Neural progenitor cell (in vitro differentiated cells): ENCODE results near the gene SLC7A6.

Experiments
- CTCF ChIP-seq: fragments of 200-600 bp; sonication (generic); IDR thresholded peaks from 2 replicates; pipeline ENCODE4 v1.5.1; 2017; ENCODE audit warnings: antibody characterized with exemption, mild to moderate bottlenecking
- EZH2 ChIP-seq: fragments of 200-600 bp; sonication (generic); IDR thresholded peaks from 2 replicates; pipeline ENCODE4 v1.6.1; 2017; ENCODE audit warnings: antibody characterized with exemption, mild to moderate bottlenecking, moderate library complexity

GRCh38 chr16:68345351-68345810, 81.1 kb downstream of the SLC7A6 start:
- TF ChIP-seq CTCF (no peak), EZH2 (no peak)
